ENCODE measurements around the gene PPP1R12C.
"Not testable (repeated sequence)": the region's sequence is repeated elsewhere in the genome, so short reads cannot be mapped to it uniquely, and the experiment has no call there.

Gene PPP1R12C

GRCh38 chr19:55112246-55112776, 5.1 kb downstream of the PPP1R12C start:
- no peak for DNase-seq (ENCODE audit: low read depth in 2 of 3, low spot score in 2 of 3)

DNA sequence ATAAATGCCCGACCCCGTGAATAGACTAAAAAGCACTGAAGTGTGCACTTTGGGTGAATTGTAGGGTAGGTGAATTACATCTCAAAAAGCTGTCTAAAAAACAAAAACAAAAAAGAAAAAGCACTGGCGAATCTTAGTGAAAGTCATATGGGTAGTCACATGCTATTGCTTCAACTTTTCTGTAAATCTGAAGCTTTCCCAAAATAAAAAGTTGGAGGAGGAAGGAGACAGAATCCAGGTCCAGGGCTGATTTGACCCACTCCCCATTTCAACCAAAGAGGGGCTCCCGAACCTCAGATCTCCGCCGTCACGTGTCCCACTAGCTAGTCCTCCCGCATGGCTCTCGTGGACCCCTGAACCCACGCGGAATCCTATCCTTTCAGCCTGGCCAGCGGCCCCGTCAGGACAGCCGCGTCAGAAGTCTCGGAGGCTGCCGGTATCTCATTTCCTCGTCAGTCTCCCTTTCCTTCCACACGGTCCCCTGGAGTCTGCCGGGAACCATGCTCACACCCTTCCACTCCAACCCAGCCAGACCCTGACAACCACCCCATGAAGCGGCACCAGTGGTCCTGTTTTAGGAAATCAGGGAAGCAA, 6.1 kb downstream of the PPP1R12C start:
- no peak for DNase-seq (ENCODE audit: low read depth in 2 of 3, low spot score in 2 of 3)

DNA sequence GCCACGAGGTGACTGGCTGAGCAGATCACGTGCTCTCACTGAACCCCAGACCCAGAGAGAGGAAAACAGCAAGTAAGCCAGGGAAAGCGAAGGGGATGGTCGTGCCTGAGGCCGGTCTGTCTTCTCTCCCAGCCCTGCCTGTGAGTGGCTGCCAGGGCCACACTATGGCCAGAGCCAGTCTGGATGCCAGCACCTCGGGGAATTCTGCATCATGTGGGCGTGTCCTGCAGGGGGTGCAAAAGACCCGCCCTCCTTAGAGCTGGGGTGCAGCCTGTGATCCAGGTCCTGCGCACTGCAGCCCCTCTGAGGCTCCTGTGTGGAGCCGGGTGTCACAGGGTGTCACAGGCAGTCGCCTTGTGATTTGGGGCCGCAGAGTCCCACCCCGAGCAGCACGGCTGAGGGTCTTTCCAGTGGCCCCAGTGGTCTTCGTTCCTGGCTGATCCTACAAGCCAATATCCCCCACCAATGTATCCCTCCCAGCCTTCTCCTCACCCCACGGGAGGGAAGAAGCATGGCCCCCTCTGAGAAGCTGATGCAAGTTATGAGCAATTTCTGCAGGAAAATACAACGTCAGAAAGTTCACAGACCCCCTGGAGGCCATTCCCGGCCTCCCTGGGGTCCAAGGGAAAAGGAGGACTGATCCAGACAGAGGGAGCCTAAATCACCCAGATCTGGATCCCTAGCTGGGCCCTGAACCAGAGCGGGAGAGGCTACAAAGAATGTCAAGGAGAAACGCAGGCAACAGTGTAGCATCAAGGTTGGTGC, 7.7 kb downstream of the PPP1R12C start:
- DNase-seq (ENCODE audit: low read depth in 2 of 3, low spot score in 2 of 3): no peak

DNA sequence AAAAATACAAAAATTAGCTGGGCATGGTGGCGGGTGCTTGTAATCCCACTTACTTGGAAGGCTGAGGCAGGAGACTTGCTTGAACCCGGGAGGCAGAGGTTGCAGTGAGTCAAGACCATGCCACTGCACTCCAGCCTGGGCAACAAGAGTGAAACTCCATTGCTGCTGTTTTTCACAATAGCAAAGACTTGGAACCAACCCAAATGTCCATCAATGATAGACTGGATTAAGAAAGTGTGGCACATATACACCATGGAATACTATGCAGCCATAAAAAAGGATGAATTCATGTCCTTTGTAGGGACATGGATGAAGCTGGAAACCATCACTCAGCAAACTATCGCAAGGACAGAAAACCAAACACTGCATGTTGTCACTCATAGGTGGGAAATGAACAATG, 10.2 kb downstream of the PPP1R12C start:
- not testable (repeated sequence) for DNase-seq (ENCODE audit: low read depth in 2 of 3, low spot score in 2 of 3)

DNA sequence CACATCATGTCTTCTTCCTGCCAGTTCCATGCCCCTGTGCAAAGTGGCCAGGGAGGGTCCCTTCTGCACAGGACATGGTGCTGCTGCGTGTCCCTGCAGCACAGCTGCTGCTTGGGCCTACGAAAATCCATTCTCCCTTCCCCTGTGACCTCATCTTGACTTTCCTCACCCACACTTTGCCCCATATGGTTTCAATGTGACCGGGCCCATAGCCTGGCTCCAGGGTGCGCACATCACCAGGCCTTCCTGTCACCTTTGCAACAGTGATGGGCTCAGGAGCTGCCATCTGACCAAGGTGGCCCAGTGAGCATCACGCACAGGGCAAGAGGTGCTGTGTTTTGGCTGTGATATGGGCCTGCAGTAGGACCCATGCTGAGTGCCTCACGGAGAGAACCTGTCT, 10.8 kb downstream of the PPP1R12C start:
- DNase-seq (ENCODE audit: low read depth in 2 of 3, low spot score in 2 of 3): no peak

- DNase-seq (ENCODE audit: low read depth in 2 of 3, low spot score in 2 of 3): no peak
Observed at GRCh38 chr19:55105237-55105636, 12.2 kb downstream of the PPP1R12C start.

- DNase-seq (ENCODE audit: low read depth in 2 of 3, low spot score in 2 of 3): no peak
Observed at GRCh38 chr19:55103190-55103589, 14.2 kb downstream of the PPP1R12C start.

GRCh38 chr19:55101261-55101660, 16.2 kb downstream of the PPP1R12C start:
- no peak for DNase-seq (ENCODE audit: low read depth in 2 of 3, low spot score in 2 of 3)

GRCh38 chr19:55099557-55100506, 17.6 kb downstream of the PPP1R12C start:
- DNase-seq (ENCODE audit: low read depth in 2 of 3, low spot score in 2 of 3): no peak

GRCh38 chr19:55098716-55099556, 18.5 kb downstream of the PPP1R12C start:
- DNase-seq (ENCODE audit: low read depth in 2 of 3, low spot score in 2 of 3): no peak

- DNase-seq (ENCODE audit: low read depth in 2 of 3, low spot score in 2 of 3): no peak
Observed at GRCh38 chr19:55097864-55098715, 19.3 kb downstream of the PPP1R12C start.

GRCh38 chr19:55096061-55096701, 21.3 kb downstream of the PPP1R12C start:
- no peak for DNase-seq (ENCODE audit: low read depth in 2 of 3, low spot score in 2 of 3)

DNA sequence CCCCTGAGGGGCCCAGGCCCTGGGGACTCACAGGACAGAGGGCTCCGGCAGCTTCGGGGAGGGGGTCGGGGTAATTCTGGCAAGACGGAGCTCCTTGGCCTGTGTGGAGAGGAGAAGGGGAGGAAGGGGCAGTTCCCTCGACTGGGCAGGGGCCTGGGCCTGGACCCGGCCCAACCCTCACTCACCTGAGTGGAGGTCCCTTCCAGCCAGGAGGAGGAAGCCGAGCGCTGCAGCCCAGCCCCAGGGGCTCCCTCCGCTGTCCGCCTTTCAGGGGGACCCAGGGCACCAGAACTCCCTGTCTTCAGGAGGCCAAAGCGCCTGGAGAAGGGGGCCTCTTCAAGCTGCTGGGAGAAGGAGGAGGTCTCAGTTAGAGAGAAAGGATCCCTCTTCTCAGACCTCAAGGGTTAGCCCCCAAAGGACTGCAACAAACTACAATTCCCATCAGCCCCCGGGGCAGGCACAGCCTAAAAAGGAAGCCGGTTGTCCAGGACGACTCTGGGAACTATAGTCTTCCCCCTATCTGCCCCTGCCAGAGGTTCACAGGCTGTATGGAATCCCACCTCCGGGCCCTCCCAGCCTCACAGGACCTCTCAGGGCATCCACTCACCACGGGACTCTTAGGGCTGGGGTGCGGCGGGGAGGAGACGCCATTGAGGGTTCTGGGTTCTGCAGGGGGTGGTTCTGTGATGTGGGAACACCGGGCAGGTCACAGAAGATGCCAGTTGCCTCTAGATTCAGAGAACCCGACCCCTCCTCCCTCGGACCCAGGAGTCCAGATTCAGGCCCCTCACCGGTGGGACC, 22.0 kb downstream of the PPP1R12C start:
- DNase-seq (ENCODE audit: low read depth in 2 of 3, low spot score in 2 of 3): no peak

- no peak for DNase-seq (ENCODE audit: low read depth in 2 of 3, low spot score in 2 of 3)
Observed at GRCh38 chr19:55094456-55095259, 22.8 kb downstream of the PPP1R12C start.

DNA sequence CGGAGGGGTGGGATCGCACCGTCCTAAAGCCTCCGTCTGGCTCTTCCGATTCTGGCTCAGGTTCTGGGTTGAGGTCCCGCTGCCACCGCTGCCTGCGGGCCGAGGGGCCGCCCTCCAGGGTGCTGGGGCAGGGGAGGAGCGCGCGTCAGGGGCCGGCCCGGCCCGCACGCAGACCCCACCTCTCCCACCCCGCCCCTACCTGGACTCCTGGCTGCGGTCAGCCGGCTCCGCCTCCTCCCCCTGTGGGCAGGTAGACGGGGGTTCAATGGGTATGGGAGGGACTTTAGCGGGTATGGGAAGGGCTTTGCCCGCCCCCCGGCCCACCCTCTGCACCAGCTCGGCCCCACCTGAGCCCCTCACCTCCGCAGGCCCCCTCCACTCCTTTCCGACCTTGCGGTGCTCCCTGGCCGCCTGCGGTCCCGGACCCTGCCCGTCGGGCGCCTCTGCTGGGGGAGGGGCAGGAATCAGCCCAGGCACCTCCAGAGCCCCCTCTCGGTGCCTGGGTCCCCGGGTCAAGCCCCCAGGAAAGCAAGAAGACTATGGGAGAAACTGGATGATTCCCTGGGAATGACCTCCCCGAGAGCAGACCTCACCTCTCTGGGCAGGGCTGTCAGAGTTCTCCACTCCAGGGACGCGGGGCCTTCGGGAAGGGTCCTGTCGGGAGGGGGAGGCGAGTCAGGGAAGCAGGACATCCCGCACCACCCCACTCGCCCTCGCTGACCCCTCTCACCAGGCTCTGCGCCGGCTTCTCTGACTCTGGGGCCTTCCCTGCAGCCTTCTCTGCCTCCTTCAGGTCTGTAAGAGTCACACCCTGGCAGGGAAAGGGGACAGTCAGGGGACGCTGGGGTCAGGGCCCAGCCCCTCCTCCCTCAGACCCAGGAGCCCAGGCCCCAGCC, 24.8 kb downstream of the PPP1R12C start:
- DNase-seq (ENCODE audit: low read depth in 2 of 3, low spot score in 2 of 3): no peak

DNA sequence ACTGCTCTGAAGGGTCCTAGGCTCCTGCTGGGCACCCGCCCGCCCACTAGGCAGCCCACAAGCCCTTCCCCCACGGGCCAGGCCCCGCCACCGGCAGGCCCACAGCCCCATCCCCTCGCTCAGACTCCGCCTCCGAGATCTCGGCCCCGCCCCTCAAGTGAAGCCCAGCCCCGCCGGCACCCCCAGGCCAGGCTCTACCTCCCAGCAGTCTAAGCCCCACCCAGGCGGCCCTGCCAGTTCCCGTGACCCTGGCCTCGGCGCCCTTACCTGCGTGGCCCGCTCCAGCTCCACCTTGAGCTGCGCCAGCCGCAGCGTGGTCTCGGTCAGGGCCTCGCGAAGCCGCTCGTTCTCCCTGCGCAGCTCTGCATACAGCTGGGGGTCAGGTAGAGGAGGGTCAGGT, 25.5 kb downstream of the PPP1R12C start:
- DNase-seq (ENCODE audit: low read depth in 2 of 3, low spot score in 2 of 3): no peak
